SU-DHL-6 (cell line): ENCODE data around the gene SELPLG.

Experiments used
- H2AFZ ChIP-seq: fragments of 200-600 bp; sonication (generic); 2 replicates; pipeline ENCODE4 v1.6.1; 2014; ENCODE audit warnings: low read depth, mild to moderate bottlenecking, moderate library complexity, mixed read lengths, antibody characterized with exemption, low read length; ENCODE audit not compliant: severe bottlenecking
- H3F3A ChIP-seq: fragments of 200-600 bp; shearing (Covaris generic); 2 replicates; pipeline ENCODE4 v1.6.0; 2016; ENCODE audit warnings: antibody characterized with exemption, mild to moderate bottlenecking; ENCODE audit not compliant: insufficient read depth
- H3K27ac ChIP-seq: fragments of 200-600 bp; sonication (generic); 2 replicates; pipeline ENCODE4 v1.5.1; 2016; ENCODE audit warnings: low read depth, mild to moderate bottlenecking, low read length, moderate library complexity, mixed read lengths
- H3K27me3 ChIP-seq: fragments of 200-600 bp; sonication (generic), shearing (Covaris generic); 2 replicates; pipeline ENCODE4 v1.6.0; 2014; ENCODE audit warnings: mild to moderate bottlenecking, low read length
- H3K36me3 ChIP-seq: fragments of 200-600 bp; sonication (generic); 2 replicates; pipeline ENCODE4 v1.6.1; 2014; ENCODE audit warnings: mild to moderate bottlenecking, low read length, mixed read lengths
- H3K4me2 ChIP-seq: fragments of 300-600, 200-600 bp; shearing (Covaris generic), sonication (generic); 2 replicates; pipeline ENCODE4 v1.6.0; 2014; ENCODE audit warnings: low read length, low read depth, mild to moderate bottlenecking; ENCODE audit not compliant: poor library complexity, severe bottlenecking
- H3K4me3 ChIP-seq: fragments of 200-600 bp; sonication (generic); 2 replicates; pipeline ENCODE4 v1.5.1; 2014; ENCODE audit warnings: antibody characterized with exemption, low read length, mild to moderate bottlenecking, mixed read lengths; ENCODE audit not compliant: insufficient read depth, poor library complexity, severe bottlenecking
- H3K79me2 ChIP-seq: fragments of 200-600 bp; sonication (generic); 2 replicates; pipeline ENCODE4 v1.6.1; 2014; ENCODE audit warnings: mild to moderate bottlenecking, low read length, moderate library complexity; ENCODE audit not compliant: insufficient read depth
- H3K9ac ChIP-seq: fragments of 200-600 bp; sonication (generic); 2 replicates; pipeline ENCODE4 v1.7.0; 2014; ENCODE audit warnings: mild to moderate bottlenecking, low read length
- H3K9me2 ChIP-seq: fragments of 200-600 bp; sonication (generic); replicated peaks from 2 replicates; pipeline ENCODE4 v1.6.1; 2014; ENCODE audit warnings: low read length; ENCODE audit not compliant: insufficient read depth
- H3K9me3 ChIP-seq: fragments of 200-600 bp; sonication (generic); 2 replicates; pipeline ENCODE4 v1.6.1; 2014; ENCODE audit warnings: low read length, mixed read lengths; ENCODE audit not compliant: insufficient read depth
- H4K20me1 ChIP-seq: fragments of 200-600 bp; sonication (generic); 2 replicates; pipeline ENCODE4 v1.6.1; 2014; ENCODE audit warnings: low read depth, mild to moderate bottlenecking, antibody characterized with exemption, low read length, moderate library complexity, mixed read lengths
- CTCF ChIP-seq: fragments of 200-600 bp; sonication (generic); IDR thresholded peaks from one replicate; pipeline ENCODE4 v1.5.1; 2017; ENCODE audit warnings: antibody characterized with exemption, mild to moderate bottlenecking, low read length, moderate library complexity; ENCODE audit not compliant: insufficient read depth, poor library complexity, severe bottlenecking
- EZH2phosphoT487 ChIP-seq: fragments of 200-600 bp; sonication (generic), shearing (Covaris generic); conservative IDR thresholded peaks from 2 replicates; pipeline ENCODE4 v1.6.1; 2018; ENCODE audit warnings: mild to moderate bottlenecking, antibody characterized with exemption, low read length, moderate library complexity, mixed read lengths

Gene SELPLG

GRCh38 chr12:108667349-108667748 lies 33.7 kb upstream of the SELPLG start:
- H3K27ac ChIP-seq, result no peak overlapping the region
- H3K36me3 ChIP-seq, result peaks cover 5% of the 10 kb centered on the region; the same call in 1 of the 2 replicates
- peaks cover 12% of the 10 kb centered on the region for H3F3A ChIP-seq
- H3K9me3 ChIP-seq, result no peaks in the 10 kb centered on the region
- H3K79me2 ChIP-seq, result no peaks in the 10 kb centered on the region
- H3K4me3 ChIP-seq, result no peak overlapping the region
- TF ChIP-seq EZH2phosphoT487, result no peak
- no peak for TF ChIP-seq CTCF
- no peak overlapping the region for H3K4me2 ChIP-seq
- no peaks in the 10 kb centered on the region for H3K9me2 ChIP-seq
- H3K9ac ChIP-seq, result no peak overlapping the region
- H4K20me1 ChIP-seq, result no peaks in the 10 kb centered on the region
- H2AFZ ChIP-seq, result no peak overlapping the region
- H3K27me3 ChIP-seq, result no peaks in the 10 kb centered on the region

GRCh38 chr12:108666401-108666881 lies 32.7 kb upstream of the SELPLG start:
- H3F3A ChIP-seq, result peaks cover 12% of the 10 kb centered on the region
- H3K27ac ChIP-seq, result no peak overlapping the region
- H3K9me3 ChIP-seq, result no peaks in the 10 kb centered on the region
- H3K79me2 ChIP-seq, result no peaks in the 10 kb centered on the region
- TF ChIP-seq CTCF, result no peak
- TF ChIP-seq EZH2phosphoT487, result no peak
- H3K9ac ChIP-seq, result no peak overlapping the region
- peaks cover 5% of the 10 kb centered on the region; the same call in 1 of the 2 replicates for H3K36me3 ChIP-seq
- H3K4me3 ChIP-seq, result no peak overlapping the region
- H4K20me1 ChIP-seq, result no peaks in the 10 kb centered on the region
- H3K9me2 ChIP-seq, result no peaks in the 10 kb centered on the region
- H3K27me3 ChIP-seq, result no peaks in the 10 kb centered on the region
- no peak overlapping the region for H3K4me2 ChIP-seq
- H2AFZ ChIP-seq, result no peak overlapping the region

- Histone ChIP-seq H3K4me3 (no peak overlapping the region), H3K9ac (no peak overlapping the region), H3K9me2 (no peaks in the 10 kb centered on the region), H3K27ac (no peak overlapping the region), H3K79me2 (no peaks in the 10 kb centered on the region), H3K9me3 (no peaks in the 10 kb centered on the region), H3K36me3 (peaks cover 5% of the 10 kb centered on the region; the same call in 1 of the 2 replicates), H3K27me3 (no peaks in the 10 kb centered on the region), H3K4me2 (peak overlapping the region; percentile 71), H2AFZ (no peak overlapping the region), H3F3A (peaks cover 12% of the 10 kb centered on the region), H4K20me1 (no peaks in the 10 kb centered on the region)
- TF ChIP-seq EZH2phosphoT487 (no peak), CTCF (no peak)
Observed at GRCh38 chr12:108665608-108666202, 32.0 kb upstream of the SELPLG start.
